H1 (cell line): ENCODE data around the gene GCGR. TPM values are rescaled to one million over a fixed set of nuclear protein-coding genes. Genes with fewer than 3 reads are reported as not detected.

Experiments
- ASH2L ChIP-seq: fragments of 200-600, 300-600 bp; sonication (generic); IDR thresholded peaks from one replicate; pipeline ENCODE4 v1.7.1; 2017; ENCODE audit warnings: low read length
- BCL11A ChIP-seq, 2 experiments: IDR thresholded peaks; one replicate each; pipeline ENCODE4 v1.6.1; 2011; ENCODE audit warnings: low read depth in 2 of 2, low read length in 2 of 2, mild to moderate bottlenecking in 2 of 2
- CBX5 ChIP-seq: fragments of 300-800, 300-1000 bp; sonication (generic); IDR thresholded peaks from 2 replicates; pipeline ENCODE4 v1.7.1; 2016; ENCODE audit warnings: antibody characterized with exemption, low read length, low read depth
- CEBPB ChIP-seq: IDR thresholded peaks from 2 replicates; pipeline ENCODE4 v1.6.1; 2012; ENCODE audit warnings: low read depth, low read length
- CHD1 ChIP-seq: IDR thresholded peaks from 2 replicates; pipeline ENCODE4 v1.6.1; 2012; ENCODE audit warnings: low read depth, low read length, improper control_type of control experiment
- CTBP2 ChIP-seq: IDR thresholded peaks from 2 replicates; pipeline ENCODE4 v1.7.0; 2011; ENCODE audit warnings: borderline replicate concordance, mild to moderate bottlenecking, moderate library complexity, mixed read lengths, low read length; ENCODE audit not compliant: insufficient read depth, insufficient read length
- EP300 ChIP-seq, 2 experiments: IDR thresholded peaks; 1 replicate in 1 of 2; 2 replicates in 1 of 2; pipeline ENCODE4 v1.6.1; 2011 to 2012; ENCODE audit warnings: low read depth in 2 of 2, low read length in 2 of 2, mild to moderate bottlenecking in 2 of 2, borderline replicate concordance in 1 of 2, inconsistent platforms in 1 of 2, moderate library complexity in 1 of 2
- GABPA ChIP-seq: IDR thresholded peaks from 2 replicates; pipeline ENCODE4 v1.6.1; 2011; ENCODE audit warnings: mild to moderate bottlenecking, low read length, moderate library complexity, borderline replicate concordance; ENCODE audit not compliant: insufficient read depth
- GTF2F1 ChIP-seq: IDR thresholded peaks from 2 replicates; pipeline ENCODE4 v1.6.1; 2012; ENCODE audit warnings: low read depth, low read length, improper control_type of control experiment, borderline replicate concordance
- JUN ChIP-seq: IDR thresholded peaks from 2 replicates; pipeline ENCODE4 v1.6.1; 2011; ENCODE audit warnings: low read depth, mild to moderate bottlenecking, improper control_type of control experiment, low read length
- JUND ChIP-seq: IDR thresholded peaks from 2 replicates; pipeline ENCODE4 v1.6.1; 2011; ENCODE audit warnings: mild to moderate bottlenecking, improper control_type of control experiment, low read length
- KDM4A ChIP-seq: IDR thresholded peaks from one replicate; pipeline ENCODE4 v1.7.1; 2012; ENCODE audit warnings: low read depth, mild to moderate bottlenecking, moderate library complexity, low read length, inconsistent platforms; ENCODE audit not compliant: severe bottlenecking
- NANOG ChIP-seq: IDR thresholded peaks from 2 replicates; pipeline ENCODE4 v1.6.1; 2011; ENCODE audit warnings: low read length, low read depth, mild to moderate bottlenecking, inconsistent platforms; ENCODE audit not compliant: insufficient read depth, poor library complexity, severe bottlenecking
- PHF8 ChIP-seq: fragments of 200-600 bp; sonication (generic); conservative IDR thresholded peaks from 2 replicates; pipeline ENCODE4 v1.7.1; 2012; ENCODE audit warnings: low read depth, mild to moderate bottlenecking, inconsistent platforms, low read length, moderate library complexity
- POLR2AphosphoS5 ChIP-seq: IDR thresholded peaks from 2 replicates; pipeline ENCODE4 v1.6.1; 2011; ENCODE audit warnings: low read depth, low read length
- RBBP5 ChIP-seq: IDR thresholded peaks from 2 replicates; pipeline ENCODE4 v1.7.1; 2012; ENCODE audit warnings: low read depth, mild to moderate bottlenecking, inconsistent platforms, low read length, moderate library complexity, borderline replicate concordance
- RXRA ChIP-seq: IDR thresholded peaks from 2 replicates; pipeline ENCODE4 v1.6.1; 2011; ENCODE audit warnings: low read depth, mild to moderate bottlenecking, low read length, moderate library complexity; ENCODE audit not compliant: insufficient read depth
- SAP30 ChIP-seq: fragments of 300-600 bp; sonication (generic); IDR thresholded peaks from 2 replicates; pipeline ENCODE4 v1.7.1; 2012; ENCODE audit warnings: low read length, moderate library complexity, mild to moderate bottlenecking, inconsistent platforms; ENCODE audit not compliant: insufficient read depth, insufficient replicate concordance
- SP1 ChIP-seq: IDR thresholded peaks from 2 replicates; pipeline ENCODE4 v1.6.1; 2011; ENCODE audit warnings: low read depth, low read length
- SP4 ChIP-seq: IDR thresholded peaks from 2 replicates; pipeline ENCODE4 v1.6.1; 2012; ENCODE audit warnings: low read length, inconsistent platforms
- SUZ12 ChIP-seq: fragments of 200-600 bp; sonication (generic); IDR thresholded peaks from 2 replicates; pipeline ENCODE4 v1.6.1; 2012; ENCODE audit warnings: mild to moderate bottlenecking, inconsistent platforms, low read length, moderate library complexity, mixed read lengths
- TCF12 ChIP-seq: IDR thresholded peaks from 2 replicates; pipeline ENCODE4 v1.6.1; 2011; ENCODE audit warnings: low read depth, mild to moderate bottlenecking, low read length
- USF2 ChIP-seq: IDR thresholded peaks from 2 replicates; pipeline ENCODE4 v1.6.1; 2011; ENCODE audit warnings: low read length, improper control_type of control experiment
- polyA plus RNA-seq, 7 experiments: library from polyadenylated mRNA; depleted of rRNA in 3 of 7; stranded (reverse) in 5 of 7; unstranded in 2 of 7; fragments of >200 nt in 5 of 7; fragments of 200-250 nt in 2 of 7; gene quantifications; 1 replicate in 5 of 7; 2 replicates in 1 of 7; 4 replicates in 1 of 7; pipeline versions ENCODE4 v1.2.1 to v1.2.3, GENCODE V29; 2011 to 2013; ENCODE audit warnings: missing spikeins in 2 of 7, mixed read lengths in 2 of 7
- total RNA-seq: library from RNA; stranded (reverse); fragmentation: NEBNext Ultra II Directional; extraction: Animal tissue kit (Norgen Biotek cat#: 25700); gene quantifications from 2 replicates; pipeline ENCODE4 v1.2.1, GENCODE V29; 2021

The GCGR gene
- total and polyA plus RNA-seq, 2 of the 8 experiments (the other 6 are each of a cell fraction or from before 2014, with no cell fraction given), result 0.44 to 0.56 TPM

GRCh38 chr17:81859906-81860755, 56.2 kb downstream of the GCGR start, which contains the start of gene P4HB (continued):
- TF ChIP-seq TCF12, result no peak
- peak; percentile 72 for TF ChIP-seq POLR2AphosphoS5
- TF ChIP-seq SUZ12, result no peak
- peak; percentile 80 for TF ChIP-seq KDM4A
- no peak for TF ChIP-seq USF2
- TF ChIP-seq CTBP2, result no peak
- no peak for TF ChIP-seq CBX5
- TF ChIP-seq EP300 (IDR thresholded peaks at IDR 0.05; ENCODE audit: borderline replicate concordance in 1 of 2, low read depth in 2 of 2, low read length in 2 of 2), result no peak
- no peak for TF ChIP-seq BCL11A (IDR thresholded peaks at IDR 0.05; ENCODE audit: low read depth in 2 of 2, low read length in 2 of 2)
- no peak for TF ChIP-seq NANOG
- no peak for TF ChIP-seq JUND
- TF ChIP-seq PHF8, result peak; percentile 90
- no peak for TF ChIP-seq JUN
- no peak for TF ChIP-seq GTF2F1
- no peak for TF ChIP-seq ASH2L
- TF ChIP-seq SP1, result no peak
- TF ChIP-seq GABPA, result no peak
- TF ChIP-seq CHD1, result no peak
- 0 out of 2 replicates have a peak, but pooled peaks have one; percentile 28 for TF ChIP-seq RBBP5
- TF ChIP-seq RXRA, result no peak
- TF ChIP-seq CEBPB, result no peak
- TF ChIP-seq SAP30, result no peak
- no peak for TF ChIP-seq SP4
